Measurements from ENCODE around the gene NOL11. TPM values are rescaled to one million over a fixed set of nuclear protein-coding genes. Genes with fewer than 3 reads are reported as not detected.

NOL11 gene
- total and polyA plus RNA-seq, 2 experiments from 2014 or later = 116 to 130 TPM

GRCh38 chr17:67717192-67717623 lies 528 bp upstream of the NOL11 start:
- Histone ChIP-seq H3K79me2 (replicated peaks; ENCODE audit: insufficient read depth) (peaks cover 33% of the 10 kb centered on the region), H2AFZ (no peak overlapping the region), H3K27ac (ENCODE audit: low read depth) (peak overlapping the region; percentile 65; the same call in 1 of the 2 replicates), H4K20me1 (replicated peaks; ENCODE audit: insufficient read depth) (peaks cover 3% of the 10 kb centered on the region; the same call in 1 of the 2 replicates), H3K36me3 (ENCODE audit: insufficient read depth) (peaks cover 27% of the 10 kb centered on the region), H3K9me2 (ENCODE audit: insufficient read depth) (no peaks in the 10 kb centered on the region), H3K4me1 (ENCODE audit: insufficient read depth) (peaks cover 17% of the 10 kb centered on the region), H3F3A (replicated peaks; ENCODE audit: low read depth) (peaks cover 12% of the 10 kb centered on the region; the same call in 1 of the 2 replicates), H3K4me2 (peak overlapping the region; percentile 68), H3K4me3 (peak overlapping the region; percentile 46), H3K27me3 (ENCODE audit: insufficient read depth) (no peaks in the 10 kb centered on the region)
- Mint-ChIP-seq H3K4me3 (peak overlapping the region; percentile 98), H3K4me1 (peaks cover 8% of the 10 kb centered on the region), H3K27me3 (ENCODE audit: insufficient read depth, low read depth, poor library complexity) (peaks cover 6% of the 10 kb centered on the region), H3K27ac (peak overlapping the region; percentile 93), H3K36me3 (ENCODE audit: low read depth) (peaks cover 31% of the 10 kb centered on the region), H3K9me3 (peaks cover 7% of the 10 kb centered on the region; the same call in 2 of the 3 replicates)
- TF ChIP-seq NANOG (IDR thresholded peaks at IDR 0.05; ENCODE audit: borderline replicate concordance) (no peak), EZH2phosphoT487 (IDR thresholded peaks at IDR 0.05; ENCODE audit: unreplicated experiment) (no peak), ZNF114 (CRISPR knock-in tag; IDR thresholded peaks at IDR 0.05) (no peak), CTCF (conservative IDR thresholded peaks at IDR 0.05; ENCODE audit: low read depth in 2 of 2) (no peak), ZNF462 (CRISPR knock-in tag; IDR thresholded peaks at IDR 0.05) (no peak), ZNF331 (CRISPR knock-in tag; IDR thresholded peaks at IDR 0.05; ENCODE audit: low read depth) (no peak), CREB1 (CRISPR knock-in tag; IDR thresholded peaks at IDR 0.05; ENCODE audit: low read depth) (no peak), POLR2AphosphoS5 (IDR thresholded peaks at IDR 0.05; ENCODE audit: low read depth) (no peak), ETS1 (IDR thresholded peaks at IDR 0.05) (no peak), JUNB (IDR thresholded peaks at IDR 0.05; ENCODE audit: unreplicated experiment) (no peak), EZH2 (IDR thresholded peaks at IDR 0.05; ENCODE audit: low read depth, unreplicated experiment) (no peak), REST (IDR thresholded peaks at IDR 0.05; ENCODE audit: unreplicated experiment) (no peak), STAT1 (IDR thresholded peaks at IDR 0.05; ENCODE audit: unreplicated experiment) (no peak)
- DNase-seq (ENCODE audit: low spot score) = peak; percentile 7
- ATAC-seq = peak; percentile 4

All from GM23338 (cell line).